HS-27A (cell line): ENCODE results near the gene NOL4.
"Not testable (repeated sequence)": the region's sequence is repeated elsewhere in the genome, so short reads cannot be mapped to it uniquely, and the experiment has no call there.

Experiments used
- DNase-seq: peaks from one replicate; pipeline ENCODE4 v3.0.0-alpha.2; 2012; ENCODE audit warnings: low read depth, missing footprints

The NOL4 gene, protein sequence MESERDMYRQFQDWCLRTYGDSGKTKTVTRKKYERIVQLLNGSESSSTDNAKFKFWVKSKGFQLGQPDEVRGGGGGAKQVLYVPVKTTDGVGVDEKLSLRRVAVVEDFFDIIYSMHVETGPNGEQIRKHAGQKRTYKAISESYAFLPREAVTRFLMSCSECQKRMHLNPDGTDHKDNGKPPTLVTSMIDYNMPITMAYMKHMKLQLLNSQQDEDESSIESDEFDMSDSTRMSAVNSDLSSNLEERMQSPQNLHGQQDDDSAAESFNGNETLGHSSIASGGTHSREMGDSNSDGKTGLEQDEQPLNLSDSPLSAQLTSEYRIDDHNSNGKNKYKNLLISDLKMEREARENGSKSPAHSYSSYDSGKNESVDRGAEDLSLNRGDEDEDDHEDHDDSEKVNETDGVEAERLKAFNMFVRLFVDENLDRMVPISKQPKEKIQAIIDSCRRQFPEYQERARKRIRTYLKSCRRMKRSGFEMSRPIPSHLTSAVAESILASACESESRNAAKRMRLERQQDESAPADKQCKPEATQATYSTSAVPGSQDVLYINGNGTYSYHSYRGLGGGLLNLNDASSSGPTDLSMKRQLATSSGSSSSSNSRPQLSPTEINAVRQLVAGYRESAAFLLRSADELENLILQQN

DNA sequence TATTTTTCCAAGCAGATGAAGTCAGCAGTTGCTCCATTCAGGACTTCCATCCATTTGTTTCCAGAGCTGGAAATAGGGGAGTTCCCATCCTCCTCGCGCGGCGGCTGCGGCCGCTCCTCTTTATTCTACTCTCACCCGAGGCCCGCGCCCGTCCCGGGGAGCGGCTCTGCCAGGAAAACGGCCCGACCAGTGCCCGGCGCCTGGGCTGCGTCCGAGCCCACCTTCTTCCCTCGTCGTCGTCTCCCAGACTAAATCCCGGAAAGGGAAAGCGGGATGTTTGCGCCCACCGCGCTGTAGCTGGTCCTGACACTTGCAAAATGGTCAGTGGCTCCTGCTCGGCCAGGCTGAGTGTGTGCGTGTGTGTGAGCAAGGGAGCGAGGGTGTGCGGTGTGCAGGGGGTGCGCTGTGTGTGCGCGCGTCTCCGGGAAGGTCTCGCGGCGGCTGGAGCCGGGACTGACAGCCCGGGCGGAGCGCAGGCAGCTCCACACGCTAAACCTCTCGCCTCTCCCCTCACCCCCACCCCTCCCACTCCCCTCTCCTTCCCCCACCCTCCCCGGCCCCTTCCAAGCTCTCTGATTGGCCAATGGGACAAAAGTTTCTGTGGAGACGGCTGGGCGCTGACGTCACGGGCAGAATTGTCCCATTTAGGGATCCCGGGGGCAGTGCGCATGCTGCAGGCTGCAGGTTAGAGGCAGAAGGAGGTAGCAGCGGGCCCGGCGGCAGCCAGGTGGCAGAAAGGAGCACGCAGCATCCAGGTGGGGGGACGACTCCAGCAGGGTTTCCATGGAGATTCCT is at the start of gene NOL4:
Gene NOL4, minus strand, starts transcription at position 491 of the 795 bp plus-strand sequence. CDS start 1,660 bp downstream, outside the sequence.
- no peak for DNase-seq

DNA sequence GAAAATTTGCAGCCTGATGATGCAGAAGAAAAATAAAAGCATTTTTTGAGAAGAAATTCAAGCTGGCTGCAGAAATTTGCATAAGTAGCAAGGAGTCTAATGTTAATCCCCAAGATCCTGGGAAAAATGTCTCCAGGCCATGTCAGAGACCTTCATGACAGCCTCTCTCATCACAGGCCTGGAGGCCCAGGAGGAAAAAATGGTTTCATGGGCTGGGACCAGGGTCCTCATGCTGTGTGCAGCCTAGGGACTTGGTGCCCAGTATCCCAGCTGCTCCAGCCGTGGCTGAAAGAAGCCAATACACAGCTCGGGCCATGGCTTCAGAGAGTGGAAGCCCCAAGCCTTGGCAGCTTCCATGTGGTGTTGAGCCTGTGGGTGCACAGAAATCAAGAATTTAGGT is 41.3 kb upstream of the NOL4 start:
- not testable (repeated sequence) for DNase-seq

DNA sequence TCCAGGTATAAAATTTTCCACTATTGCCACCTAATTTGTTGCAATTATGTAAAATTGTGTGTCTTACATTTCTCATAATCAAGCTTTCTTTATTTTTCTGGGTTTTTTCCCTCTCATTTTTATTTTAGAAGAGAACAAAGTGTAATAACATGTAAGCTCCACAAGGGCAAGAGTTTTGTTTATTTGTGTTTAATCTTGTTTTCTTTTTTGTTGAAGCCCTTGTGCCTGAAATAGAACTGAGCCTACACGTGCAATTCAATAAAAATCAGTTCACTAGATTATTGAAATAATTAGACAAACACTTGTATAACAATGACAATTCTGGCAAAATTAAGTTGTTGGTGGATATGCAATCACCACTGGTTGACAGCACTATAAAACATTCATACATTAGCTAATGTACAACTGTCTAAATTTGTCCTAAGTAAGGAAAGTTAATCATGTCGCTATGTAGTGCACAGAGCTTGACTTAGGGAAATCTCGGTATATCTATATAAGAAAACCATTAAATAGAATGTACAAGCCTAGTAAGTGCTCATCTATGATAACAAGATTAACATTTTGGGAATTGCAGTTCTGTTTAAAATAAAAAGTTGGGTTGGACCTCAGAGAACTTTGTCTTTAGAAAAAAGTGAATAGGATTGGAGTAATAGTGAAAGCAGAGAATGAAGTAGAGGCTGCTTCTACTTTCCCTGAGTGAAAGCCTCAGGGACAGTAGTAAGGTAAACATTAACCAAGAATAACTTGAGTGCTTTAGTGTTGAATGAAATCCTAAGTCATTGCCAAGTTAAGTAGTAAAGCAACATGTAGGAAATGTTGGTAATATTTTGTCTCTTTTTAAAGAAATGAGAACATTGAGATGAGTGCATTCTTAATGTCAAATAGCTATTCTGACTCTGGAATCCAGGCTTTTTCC is 37.4 kb upstream of the NOL4 start:
- DNase-seq: no peak

DNA sequence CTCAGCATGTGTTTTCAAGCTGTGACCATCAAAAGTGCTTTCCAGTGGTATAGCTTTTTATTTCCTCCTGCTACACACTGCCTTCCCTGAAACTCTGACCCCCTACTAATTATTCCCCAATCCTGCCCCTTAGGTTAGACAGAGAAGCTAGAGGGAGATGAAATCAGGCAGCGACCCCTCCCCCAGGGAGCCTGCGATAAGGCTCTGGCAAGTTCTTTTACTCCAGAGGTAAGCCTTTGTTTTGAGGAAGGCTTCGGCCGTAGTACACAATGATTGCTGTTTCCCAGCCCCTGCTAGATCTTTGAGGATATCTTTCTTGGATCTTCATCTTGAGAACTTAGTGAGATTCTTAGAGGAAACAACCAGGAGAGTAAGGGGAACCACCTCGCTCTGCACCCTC is 33.5 kb upstream of the NOL4 start:
- no peak for DNase-seq

DNA sequence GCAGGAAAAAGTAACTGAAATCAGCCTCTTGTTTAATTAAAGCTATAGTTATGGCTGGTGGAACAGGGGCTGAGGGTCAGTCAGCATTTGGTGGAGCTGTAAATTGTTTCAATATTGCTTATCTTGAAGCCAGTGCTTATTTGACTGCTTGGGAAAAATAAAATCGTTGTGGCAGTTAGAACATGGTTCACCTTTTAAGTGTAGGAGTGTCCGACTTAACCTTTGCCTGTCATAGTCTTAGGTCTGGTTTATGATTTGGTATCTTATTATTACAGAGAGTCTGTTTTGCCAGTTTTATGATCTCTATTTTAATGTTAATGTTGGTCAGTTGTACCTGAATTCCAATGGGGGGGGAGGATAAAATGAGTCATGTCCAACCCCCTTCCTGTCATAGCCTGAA is 27.2 kb upstream of the NOL4 start:
- no peak for DNase-seq

DNA sequence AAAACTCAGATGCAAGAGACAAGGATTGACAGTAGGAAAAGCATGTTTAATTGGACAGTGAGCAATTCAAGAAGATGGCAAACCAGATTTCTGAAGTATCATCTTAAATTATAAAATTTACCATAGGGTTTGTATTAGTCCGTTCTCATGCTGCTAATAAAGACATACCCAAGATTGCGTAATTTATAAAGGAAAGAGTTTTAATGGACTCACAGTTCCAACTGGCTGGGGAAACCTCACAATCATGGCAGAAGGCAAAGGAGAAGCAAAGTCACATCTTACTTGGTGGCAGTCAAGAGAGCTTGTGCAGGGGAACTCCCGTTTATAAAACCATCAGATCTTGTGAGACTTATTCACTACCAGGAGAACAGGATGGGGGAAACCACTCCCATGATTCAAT is 24.0 kb upstream of the NOL4 start:
- DNase-seq: no peak

DNA sequence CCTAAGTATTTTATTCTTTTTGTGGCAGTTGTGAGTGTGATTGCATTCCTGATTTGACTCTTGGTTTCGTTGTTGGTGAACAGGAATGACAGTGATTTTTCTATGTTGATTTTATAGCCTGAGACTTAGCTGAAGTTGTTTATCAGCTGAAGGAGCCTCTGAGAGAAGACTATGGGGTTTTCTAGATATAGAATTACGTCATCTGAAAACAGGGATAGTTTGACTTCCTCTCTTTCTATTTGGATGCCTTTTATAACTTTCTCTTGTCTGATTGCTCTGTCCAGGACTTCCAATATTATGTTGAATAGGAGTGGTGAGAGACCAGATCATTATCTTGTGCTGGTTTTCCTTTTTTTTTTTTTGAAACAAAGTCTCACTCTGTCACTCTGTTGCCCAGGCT is 18.0 kb upstream of the NOL4 start:
- DNase-seq: no peak

DNA sequence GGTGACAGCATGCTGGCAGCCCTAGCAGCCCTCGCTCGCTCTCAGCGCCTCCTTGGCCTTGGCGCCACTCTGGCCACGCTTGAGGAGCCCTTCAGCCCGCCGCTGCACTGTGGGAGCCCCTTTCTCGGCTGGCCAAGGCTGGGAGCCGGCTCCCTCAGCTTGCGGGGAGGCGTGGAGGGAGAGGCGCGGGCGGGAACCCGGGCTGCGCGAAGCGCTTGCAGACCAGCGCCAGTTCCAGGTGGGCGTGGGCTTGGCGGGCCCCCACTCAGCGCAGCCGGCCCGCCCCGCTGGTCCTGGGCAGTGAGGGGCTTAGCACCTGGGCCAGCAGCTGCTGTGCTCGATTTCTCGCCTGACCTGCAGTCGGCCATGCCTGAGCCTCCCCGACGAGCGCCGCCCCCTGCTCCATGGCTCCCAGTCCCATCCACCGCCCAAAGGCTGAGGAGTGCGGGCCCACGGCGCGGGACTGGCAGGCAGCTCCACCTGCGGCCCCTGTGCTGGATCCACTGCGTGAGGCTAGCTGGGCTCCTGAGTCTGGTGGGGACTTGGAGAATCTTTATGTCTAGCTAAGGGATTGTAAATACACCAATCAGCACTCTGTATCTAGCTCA is 9.2 kb upstream of the NOL4 start:
- not testable (repeated sequence) for DNase-seq

DNA sequence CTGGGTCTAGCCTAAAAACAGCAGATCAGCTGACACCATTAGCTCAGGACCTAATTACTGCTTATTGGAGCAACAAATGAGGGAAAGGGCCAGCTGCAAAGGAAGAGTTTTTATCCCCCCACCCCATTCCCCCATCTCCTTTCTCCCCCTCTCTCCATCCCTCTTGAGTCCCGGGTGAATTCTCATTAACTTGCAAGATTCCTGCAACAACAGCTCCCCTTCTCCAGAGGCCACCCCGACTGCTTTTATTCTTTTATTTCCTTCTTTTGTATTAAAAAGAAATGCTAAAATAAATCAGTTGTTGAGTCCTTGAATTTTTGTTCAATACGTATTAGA is 473 bp upstream of the NOL4 start:
- no peak for DNase-seq

DNA sequence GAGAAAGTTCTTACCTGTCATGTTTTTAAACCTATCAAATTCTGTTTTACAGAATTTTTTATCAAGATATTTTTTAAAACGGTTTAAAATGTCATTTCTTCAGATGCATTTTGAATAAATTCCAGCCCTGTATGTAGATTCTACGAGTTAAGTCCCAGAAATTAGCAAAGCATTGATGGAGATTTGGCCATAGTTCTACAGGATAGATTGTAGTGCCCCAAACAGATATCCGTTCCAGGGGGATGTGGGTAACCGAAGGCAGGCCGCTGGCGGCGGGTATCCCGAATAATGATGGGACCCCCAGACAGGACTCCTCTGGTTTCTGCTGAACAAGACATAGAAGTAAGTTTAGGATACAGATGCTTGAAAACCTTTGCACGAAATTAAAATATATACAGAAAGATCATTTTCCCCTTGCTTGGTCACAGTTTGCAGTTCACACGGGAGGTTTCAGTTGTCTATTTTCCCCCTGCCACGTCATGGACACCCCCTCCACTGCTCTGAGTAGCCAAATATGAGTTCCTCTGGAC is 755 bp downstream of the NOL4 start:
- no peak for DNase-seq

DNA sequence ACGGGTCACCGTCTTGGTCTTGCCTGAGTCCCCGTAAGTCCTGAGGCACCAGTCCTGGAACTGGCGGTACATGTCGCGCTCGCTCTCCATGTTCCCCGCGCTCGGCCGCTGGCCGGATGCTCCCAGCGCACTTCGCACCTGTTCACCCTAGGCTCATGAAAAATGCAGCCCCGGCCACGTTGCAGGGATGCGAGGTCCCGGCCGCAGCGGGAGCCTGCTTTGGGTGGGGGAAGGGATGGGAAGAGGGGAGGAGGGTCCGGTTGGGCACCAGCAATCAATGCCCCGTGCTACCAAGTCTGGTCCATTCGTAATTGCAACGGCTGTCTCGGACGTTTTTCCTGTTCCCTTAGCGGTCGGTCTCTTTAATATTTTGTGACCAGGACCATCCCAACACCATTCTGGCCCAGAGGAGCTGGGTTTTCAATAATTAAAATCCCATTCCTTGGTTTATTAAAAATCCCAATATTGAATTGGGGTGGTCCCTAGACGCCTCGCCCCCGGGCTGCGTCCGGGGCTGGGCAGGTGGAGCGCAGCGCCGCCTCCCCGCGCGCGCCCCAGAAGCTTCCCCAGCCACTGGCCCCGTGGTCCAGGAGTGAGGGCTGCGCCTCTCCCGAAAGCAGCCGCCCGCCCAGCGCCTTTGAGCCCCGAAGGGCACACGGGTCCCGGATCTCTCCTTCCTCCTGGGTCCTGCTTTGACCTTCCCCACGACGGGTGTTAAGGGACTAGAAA is 1.4 kb downstream of the NOL4 start:
- no peak for DNase-seq

DNA sequence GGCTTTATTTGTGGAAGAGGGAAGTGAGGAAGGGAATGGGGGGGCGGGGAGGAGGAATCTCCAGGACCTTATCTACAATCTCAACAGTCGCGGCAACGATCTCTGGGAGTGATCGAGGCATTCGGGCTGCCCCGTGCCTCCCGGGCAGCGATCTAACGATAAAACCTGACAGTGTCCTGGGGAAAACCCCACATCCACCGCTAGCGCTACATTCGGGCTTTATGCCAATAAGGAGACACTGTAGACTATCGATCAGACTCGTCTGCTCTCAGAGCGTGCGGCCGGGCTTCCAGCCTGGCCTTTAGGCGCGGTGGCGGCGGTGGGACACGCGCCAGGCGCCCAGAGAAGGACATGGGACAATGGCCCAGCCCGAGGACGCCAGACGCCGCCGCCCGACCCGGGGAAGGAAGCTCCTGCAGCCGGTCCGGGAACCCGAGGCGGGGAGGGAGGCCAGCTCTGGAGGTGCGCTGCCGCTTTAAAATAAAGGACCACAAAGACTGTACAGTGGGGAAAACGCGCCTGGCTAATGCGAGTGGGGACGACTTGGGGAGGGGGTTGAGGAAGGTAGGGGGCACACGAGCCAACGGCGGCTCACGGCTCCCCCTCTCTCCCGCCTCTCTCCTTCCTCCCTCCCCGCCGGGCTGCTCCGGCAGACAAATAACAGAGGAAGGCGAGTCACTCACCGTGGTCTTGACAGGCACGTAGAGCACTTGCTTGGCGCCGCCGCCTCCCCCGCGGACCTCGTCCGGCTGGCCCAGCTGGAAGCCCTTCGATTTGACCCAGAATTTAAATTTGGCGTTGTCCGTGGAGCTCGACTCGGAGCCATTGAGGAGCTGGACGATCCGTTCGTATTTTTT is 2.2 kb downstream of the NOL4 start:
- no peak for DNase-seq

DNA sequence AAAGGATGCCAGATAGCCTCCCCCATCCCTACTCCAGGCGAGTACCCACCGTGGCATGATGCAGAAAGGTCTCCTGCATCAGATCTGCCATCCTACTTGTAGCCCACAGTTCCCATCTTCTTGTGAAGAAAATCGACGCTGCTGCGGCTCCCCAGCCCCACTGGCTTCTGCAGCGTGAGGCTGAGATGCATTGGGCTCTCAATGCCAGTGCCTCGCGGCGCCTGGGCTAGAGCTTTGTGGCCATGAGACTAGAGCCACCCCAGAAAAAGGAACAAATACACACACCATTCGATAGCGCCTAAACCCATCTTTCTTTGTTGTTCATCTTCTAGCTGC is 2.8 kb downstream of the NOL4 start:
- no peak for DNase-seq

DNA sequence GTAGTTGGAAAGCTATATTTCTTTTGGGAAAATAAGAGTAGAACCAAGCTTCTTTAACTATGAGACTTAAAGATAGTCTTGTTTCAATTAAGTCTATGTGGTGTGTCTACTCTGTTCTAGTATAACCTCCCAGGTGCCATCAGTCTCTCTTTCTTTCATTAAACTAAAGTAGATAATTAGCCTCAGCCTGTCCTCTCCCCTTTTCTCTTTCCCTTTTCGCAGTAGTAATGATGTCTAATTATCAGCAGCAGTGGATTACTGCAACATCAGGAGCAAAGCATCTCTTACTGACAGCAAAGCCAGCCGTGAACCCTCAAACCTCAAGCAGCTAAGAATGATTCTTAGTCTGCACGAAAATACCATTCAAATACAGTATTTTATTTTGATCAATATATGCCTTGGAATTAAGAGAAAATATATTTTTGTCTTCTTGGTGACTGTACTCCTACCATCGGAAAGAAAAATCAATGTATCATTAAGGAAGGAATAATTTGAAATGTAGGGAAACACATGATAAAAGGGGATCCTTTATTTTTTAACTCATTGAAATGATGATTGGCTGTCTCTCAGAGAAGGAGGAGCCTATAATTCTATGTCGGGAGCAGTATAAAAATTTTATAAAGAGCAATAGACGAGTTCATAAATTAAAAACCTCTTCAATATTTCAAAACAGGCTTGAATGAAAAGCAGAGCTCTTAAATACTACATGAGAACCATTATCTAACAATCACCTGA is 4.5 kb downstream of the NOL4 start:
- no peak for DNase-seq

DNA sequence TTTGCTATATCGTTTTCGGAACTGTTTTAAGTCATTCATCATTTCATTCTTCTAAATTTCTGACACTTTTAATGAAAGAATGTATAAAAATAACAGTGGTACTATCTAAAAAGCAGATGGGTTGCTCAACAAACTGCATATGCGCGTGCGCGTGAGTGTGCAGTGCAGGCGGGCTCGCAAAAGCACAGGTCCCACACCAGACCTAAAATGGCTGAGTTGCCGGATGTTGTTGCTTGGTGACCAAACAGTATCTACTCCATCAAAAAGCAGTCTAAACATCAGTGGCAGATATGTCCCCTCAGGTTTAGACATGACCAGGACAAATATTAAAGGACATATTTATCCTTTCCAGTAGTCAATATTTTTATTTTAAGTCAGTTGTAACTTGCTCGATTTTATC is 5.1 kb downstream of the NOL4 start:
- no peak for DNase-seq

DNA sequence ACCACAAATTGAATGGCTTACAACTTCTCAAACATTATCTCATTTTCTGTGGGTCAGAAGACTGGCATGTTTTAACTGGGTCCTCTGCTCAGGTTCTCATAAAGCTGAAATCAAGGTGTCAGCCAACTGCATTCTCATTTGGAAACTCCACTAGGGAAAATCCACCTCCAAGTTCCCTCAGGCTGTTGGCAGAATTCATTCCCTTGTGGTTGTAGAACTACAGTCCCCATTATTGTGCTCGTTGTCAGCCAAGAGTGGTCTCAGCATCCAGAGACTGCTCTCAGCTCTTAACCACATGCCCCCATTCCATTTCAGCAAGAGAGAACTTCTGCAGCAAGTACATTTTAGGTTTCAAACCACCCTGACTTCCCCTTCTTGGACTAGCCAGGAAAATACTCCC is 12.2 kb downstream of the NOL4 start:
- no peak for DNase-seq

DNA sequence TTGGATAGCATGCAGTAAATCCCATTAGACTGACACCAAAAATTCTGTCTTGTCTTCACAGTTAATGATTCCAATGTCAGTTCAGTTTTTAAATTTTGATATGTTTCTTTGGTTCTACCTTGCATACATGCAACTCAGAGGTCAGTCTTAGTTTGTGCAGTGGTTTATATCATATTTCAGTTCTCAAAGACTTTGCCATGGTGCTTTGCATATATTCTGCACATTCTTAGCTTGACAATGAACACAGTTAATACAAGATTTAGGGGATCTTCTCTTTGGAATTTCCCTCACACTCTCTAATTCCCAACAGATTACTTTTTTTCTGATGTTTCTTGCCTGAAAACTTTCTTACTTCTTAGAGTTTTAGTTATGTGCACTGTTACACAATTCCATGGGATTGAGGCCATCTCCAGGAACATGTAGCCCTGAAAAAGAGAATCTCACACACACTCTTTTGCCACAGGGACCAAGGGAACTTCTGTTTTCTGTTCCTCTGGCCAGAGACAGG is 17.3 kb downstream of the NOL4 start:
- DNase-seq: no peak

DNA sequence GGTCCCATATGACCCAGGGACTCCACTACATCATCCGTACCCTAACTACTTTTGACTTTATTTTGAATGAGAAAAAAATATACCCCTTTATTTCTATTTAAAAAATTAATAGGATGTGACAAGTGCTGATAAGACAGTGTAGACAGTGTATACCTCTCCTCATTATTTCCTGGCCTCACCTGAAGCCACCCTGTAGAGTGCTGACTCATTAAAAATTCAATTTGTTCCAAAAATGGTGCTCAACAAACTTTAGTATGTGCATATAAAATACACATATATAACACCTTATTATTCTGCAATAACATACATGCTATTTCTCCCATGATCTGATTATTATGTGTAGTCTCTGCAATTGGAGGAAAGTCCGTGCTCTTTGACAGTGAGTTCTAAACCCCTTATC is 20.8 kb downstream of the NOL4 start:
- DNase-seq: no peak

DNA sequence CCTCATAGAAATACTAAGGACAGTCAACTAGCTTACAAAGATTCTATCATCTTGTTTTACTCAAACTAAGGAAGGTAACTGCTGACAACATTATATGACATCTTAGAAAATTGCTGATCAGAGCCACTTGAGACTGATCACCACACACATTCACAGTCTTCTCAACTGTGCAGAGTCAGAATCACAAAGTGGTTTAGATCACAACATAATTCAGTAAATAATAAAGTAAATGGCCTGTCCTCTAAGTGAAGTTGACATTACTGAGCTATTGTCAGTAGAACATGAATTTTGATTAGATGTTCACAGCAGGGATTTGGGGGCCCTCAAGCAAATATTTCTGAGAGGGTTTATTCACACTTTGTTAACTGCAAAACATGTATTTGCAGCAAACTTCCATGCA is 28.5 kb downstream of the NOL4 start:
- DNase-seq: no peak
